Right renal cortex interstitium (tissue), 3 donors: ENCODE data around the gene DNAJC6. TPM values are rescaled to one million over a fixed set of nuclear protein-coding genes. Genes with fewer than 3 reads are reported as not detected.
"Not testable (repeated sequence)": the region's sequence is repeated elsewhere in the genome, so short reads cannot be mapped to it uniquely, and the experiment has no call there.

ENCODE experiments used
- DNase-seq, 3 donors: peaks; one replicate each; pipeline ENCODE4 v3.0.0-alpha.2; 2013; ENCODE audit warnings: low read depth in 3 of 3, low spot score in 2 of 3
- polyA plus RNA-seq, 3 donors: library from polyadenylated mRNA; unstranded; fragments of 120-200 nt; gene quantifications; one replicate each; pipeline ENCODE4 v1.2.1, GENCODE V29; 2013; ENCODE audit not compliant: insufficient read length in 3 of 3

The DNAJC6 gene
- polyA plus RNA-seq, 3 donors = 5.9 to 7.2 (median 6.8) TPM

DNA sequence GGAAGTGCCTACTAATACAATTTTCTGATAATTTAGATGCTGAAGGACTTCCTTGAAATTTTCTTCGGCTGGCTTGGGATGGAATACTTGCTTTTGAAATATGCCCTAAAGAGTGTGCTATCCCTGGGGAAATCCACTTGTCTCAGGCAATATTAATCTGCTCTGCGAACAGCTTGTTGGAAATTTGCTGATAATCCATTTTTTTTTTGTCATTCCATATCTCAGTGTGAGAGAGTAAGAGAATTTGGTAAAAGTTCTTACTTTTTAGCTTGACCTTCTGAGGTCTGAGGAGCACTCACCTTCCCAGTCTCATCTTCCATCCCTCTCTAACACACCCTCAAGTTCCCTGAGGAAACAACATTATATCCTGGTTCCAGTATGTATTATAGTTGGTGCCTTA lies 36.8 kb downstream of the DNAJC6 start:
- no peak for DNase-seq

DNA sequence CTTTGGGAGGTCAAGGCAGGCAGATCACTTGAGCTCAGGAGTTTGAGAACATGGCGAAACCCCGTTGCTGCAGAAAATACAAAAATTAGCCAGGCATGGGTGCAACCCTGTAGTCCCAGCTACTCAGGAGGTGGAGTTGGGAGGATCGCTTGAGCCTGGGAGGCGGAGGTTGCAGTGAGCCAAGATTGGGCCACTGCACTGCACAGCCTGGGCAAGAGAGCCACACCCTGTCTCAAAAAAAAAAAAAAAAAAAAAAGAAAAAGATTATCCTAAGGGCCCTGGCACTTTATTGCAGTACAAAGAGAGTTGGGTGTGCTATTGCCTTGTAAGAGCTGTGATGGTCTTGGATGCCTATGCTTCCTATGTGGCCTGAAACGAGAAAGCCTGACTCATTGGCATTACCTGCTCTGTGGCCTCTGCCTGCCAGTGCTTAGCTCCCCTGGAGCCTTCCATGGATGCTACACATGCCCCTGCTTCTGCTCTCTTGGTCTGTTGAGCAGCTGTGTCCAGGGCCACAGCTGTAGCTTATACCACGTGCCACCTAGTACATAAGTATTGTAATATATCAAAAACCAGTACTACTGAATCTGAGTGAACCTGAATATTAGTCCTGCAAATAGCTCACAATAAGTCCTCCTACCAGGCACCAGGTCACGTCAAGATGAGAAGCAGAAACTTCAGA lies 45.8 kb downstream of the DNAJC6 start:
- DNase-seq = no peak

DNA sequence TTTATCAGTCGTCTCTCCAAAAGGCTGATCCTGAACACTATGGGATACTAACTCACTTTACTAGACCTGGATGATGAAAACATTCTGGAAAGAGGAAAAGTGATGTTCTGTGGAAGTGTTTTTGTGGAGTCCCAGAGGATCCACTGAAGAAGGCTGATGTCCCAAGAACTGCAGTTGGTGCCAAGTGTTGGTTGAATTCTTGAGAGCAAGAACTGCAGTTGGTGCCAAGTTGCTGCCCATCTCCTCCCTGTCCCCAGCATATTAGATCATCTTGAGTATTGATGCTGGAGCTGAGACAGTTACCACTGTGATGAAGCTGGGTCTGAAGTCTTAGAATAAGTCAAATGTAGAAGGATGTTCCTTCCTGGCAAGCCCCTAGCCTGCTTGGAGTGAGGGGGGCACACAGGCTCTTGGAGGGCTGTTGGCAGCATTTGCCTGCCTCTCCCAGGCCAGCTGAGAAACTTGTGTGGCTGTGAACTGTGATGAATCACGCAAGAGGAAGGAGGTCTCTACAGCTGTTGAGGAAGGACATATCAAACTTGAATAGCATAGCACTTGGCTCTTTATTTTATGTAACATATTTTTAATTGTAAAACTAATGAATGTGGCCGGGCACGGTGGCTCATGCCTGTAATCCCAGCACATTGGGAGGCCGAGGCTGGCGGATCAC lies 48.1 kb downstream of the DNAJC6 start:
- no peak for DNase-seq

DNA sequence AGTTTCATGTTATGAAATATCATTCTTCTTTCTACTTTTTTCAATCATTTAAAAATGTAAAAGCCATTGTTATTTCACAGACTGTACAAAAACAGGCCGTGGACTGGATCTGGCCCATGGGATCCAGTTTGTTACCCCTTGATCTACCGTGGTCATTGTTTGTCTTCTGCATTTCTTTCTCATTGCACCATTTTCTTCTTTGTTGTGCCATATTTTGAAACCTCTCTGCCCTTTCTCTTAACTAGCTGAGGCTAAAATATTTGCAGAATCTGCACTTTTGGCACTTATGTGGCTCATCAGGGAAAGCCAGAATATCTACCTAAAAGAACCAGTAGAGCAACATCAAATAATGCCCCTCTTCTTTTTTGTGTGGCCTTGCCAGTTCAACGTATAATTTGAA lies 50.5 kb downstream of the DNAJC6 start:
- DNase-seq = no peak

DNA sequence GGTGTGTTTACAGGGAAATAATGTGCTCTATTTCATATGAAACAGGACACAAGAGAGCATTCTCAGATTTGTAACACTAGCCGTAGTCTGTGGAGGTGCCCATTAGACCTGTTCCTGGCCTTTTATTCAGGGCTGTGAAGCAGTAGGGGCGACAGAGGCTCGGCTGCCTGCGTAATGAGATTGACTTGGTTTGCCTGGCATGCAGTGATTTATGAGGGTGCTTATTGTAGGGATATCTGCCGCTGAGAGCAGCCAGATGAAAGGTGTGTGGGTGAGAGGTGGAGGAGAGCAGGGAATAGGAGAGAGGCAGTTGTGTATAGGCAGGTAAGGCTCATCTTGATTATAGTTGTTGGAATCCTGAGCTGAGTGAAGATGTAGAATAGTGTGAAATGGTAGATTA lies 51.3 kb downstream of the DNAJC6 start:
- no peak for DNase-seq

DNA sequence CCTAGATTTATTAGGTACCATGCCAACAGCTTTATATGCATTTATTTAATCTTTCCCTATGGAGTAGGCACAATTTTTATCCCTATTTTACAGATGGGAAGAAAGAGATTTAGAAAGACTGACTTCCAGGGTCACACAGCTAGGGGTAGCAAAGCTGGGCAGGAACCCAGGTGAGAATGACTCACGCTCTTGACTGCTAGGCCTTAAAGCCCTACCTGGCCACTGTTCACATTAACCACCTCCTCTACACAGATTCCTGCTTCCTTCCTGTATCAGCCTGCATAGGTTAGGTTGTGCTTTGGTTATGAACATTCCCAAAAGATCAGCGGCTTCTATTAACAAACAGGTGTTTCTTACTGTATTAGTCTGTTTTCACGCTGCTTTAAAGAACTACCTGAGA lies 53.2 kb downstream of the DNAJC6 start:
- no peak for DNase-seq

DNA sequence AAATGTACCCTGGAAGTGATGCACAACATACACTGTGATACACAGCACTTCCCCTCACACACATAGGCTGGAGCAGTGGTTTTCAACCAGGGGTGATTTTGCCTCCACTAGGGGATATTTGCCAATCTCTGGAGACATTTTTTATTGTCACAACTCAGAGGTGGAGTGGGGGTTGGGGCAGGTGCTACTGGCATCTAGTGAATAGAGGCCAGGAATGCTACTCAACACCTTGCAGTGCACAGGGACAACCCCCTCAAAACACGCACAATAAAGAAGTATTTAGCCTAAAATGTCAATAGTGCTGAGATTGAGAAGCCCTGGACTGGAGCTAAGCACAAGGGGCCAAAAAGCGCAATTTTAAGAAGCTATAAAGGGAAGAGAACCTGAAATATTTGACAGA lies 54.1 kb downstream of the DNAJC6 start:
- no peak for DNase-seq

DNA sequence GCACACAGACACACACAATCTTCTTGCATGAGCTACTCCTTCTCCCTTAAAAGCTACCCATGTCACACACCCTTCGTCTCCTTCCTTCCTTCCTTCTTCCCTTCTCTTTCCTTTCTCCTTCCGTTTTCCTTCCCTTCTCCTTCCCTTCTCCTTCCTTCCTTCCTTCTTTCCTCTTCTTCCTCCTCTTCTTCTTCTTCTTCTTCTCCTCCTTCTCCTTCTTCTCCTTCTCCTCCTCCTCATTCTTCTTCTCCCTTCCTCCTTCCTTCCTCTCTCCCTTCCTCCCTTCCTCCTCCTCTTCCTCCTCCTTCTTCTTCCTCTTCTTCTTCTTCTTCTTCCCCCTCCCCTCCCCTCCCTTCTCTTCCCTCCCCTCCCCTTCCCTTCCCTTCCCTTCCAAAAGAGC lies 59.1 kb downstream of the DNAJC6 start:
- DNase-seq = no peak

DNA sequence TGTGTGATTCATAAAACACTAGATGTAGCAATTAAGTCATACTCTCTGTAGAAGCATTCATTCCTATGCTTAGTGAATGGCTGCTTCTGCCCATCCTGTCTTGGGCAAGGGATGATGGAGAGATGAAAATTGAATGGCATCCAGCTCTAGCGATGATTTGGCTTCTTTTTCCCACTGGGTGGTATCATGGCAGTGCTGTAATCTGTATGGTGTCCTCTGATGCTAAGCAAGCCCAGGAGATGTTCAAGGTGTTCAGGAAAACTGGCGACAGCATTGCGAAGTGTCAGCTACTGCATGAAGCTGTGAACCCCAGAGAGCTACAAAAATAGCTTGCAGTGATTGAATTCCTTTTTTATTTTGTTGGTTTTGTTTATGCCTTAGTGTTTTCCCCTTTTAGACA lies 62.2 kb downstream of the DNAJC6 start:
- no peak for DNase-seq

DNA sequence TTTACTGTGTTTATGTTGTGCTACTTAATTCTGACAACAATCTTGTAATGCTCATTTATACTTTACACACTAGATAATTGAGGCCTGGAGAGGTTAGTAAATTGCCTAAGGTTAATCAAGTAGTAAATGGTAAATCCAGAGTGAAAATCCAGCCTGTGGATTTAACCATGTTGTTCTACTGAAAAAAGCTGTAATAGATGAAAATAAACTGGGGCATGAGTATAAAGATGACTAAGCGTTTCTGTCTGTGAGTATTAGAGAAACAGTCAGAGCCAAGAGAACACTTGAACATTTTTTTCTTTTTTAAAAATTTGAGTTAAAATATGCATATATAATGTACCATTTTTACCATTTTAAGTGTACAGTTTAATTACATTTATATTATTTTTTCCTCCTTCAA lies 63.2 kb downstream of the DNAJC6 start:
- DNase-seq = no peak

DNA sequence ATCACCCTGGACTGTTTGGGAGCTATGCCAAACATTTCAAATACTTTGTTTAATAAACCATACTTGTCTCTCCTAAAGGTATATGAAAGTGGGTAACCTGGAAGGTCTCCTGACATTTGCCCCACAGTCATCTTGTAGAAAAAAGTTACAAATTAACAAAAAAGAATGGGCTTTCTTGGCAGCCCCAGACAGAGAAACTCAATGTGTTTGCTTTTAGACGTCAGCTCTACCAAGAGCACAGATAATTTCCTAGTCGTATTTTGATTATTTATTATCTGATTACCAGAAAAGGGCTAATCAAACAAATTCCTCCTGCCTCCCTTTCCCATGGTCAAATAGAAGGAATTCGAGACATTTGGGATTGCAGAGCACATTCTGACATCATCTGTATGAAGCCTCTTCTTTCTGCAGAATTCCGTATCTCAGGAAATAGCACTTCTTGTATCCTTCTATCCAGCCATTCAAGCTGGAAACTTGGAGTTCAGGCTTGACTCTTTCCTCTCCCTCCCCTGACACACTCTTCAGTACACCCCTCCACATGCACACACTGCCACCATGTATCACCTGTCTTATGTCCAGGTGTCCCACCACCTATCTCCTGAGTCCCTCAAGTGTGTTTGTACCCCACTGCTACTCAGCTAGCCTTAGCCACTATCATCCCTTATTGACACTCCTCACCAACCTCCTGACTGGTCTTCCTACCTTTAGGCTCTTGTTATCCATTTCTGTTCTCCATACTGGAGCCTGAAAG lies 68.3 kb downstream of the DNAJC6 start:
- no peak for DNase-seq

DNA sequence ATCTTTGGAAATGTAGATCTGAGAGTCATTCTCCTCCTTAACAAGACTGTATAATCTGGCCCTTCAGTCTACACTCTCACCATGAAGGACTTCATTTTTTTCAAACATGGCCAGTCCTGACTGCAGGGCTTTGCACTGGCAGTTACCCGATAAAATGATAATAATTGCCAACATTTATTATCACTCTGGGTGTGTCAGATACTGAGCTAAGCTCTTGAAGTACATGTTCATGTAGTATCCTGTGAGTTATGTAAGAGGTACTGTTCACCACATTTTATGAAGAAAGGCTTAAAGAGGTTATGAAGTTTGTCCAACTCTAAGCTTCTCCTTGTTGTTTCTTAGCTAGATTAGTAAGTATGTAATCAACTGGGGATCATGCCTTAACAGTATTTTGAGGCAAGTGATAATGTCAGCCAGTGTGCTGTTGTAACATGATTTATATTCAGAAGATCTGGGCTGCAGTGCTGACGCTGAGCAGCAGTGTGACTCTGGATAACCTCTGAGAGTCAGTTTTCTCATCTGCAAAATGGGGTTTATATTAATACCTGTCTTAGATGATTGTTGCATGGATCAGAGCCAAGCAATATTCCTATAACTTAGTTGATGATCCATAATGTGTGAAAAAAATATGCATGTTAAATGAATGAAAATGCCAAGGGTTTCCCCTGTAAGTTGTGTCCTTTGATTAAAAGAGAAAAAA lies 69.1 kb downstream of the DNAJC6 start:
- no peak for DNase-seq

DNA sequence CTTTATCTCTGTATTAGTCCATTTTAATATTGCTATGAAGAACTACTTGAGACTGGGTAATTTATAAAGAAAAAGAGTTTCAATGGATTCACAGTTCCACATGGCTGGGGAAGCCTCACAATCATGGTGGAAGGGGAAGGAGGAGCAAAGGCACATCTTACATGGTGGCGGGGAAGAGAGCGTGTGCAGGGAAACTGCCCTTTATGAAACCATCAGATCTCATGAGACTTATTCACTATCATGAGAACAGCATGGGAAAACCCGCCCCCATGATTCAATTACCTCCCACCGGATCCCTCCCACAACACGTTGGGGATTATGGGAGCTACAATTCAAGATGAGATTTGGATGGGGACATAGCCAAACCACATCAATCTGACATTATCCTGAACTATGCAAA lies 75.1 kb downstream of the DNAJC6 start:
- not testable (repeated sequence) for DNase-seq

DNA sequence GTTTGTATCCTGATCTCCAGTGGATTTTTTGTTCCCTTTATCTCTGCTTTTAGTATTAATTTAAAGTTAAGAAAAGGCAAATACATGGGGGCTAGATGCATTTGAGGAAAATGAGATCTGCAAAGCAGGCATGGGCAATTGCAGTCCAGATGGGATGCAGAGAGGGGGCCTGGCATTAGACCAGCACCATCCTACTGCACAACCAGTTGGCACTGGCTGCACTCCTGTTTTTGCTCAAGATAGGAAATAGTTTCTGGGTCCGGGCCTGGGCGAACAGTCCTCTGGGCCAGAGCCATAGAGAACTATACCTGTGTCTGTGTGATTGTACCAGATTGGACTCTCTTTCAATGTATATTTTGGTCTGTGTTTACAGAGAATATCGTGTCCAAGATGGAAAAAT lies 77.1 kb downstream of the DNAJC6 start:
- DNase-seq = no peak

DNA sequence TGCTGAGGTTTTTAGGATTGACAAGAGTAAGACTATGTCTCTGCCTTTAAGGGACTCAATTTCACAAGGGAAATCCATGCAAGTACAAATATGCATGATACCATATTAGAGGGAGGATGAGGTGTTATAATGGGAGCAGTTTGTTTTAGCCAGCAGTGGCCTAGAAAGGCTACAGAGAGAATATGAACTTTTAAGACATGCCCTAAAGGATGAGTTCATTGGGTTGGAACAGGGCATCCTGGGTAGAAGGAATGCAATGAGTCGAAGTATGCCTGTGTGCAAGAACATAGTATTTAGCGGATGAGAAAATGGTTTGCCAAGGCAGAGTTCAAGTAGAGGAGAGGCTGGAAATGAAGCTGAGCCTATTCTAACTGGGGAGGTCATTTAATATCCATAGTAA lies 78.5 kb downstream of the DNAJC6 start:
- no peak for DNase-seq

DNA sequence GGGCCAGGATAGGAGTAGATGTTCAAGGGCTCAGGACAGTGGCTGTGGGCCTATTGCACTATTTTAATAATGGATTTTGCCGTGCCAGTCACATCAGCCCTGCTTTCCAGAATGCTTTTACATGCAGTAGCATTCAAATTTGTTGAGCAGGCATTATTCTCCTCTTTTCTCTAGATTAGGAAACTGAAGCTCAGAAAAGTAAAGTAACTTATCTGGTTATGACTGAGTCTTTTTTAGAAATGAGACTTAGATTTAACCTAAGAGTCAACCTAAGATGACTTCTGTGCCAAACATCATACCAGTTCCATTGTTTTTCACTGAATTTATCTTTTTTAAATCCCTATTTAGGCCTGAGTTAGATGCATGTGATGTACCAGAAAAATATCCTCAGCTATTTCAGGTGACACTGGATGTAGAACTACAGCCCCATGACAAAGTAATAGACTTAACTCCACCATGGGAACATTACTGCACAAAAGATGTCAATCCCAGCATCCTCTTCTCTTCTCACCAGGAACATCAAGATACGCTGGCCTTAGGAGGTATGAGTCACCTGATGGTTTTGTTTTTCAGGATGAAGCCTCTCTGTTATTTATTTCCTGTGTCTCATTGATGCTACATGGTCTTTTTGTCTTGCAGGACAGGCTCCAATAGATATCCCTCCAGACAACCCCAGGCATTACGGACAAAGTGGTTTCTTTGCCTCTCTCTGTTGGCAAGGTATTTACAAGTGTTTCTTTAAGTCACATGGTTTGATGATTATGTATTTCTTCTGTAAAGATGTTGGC lies 79.8 kb downstream of the DNAJC6 start:
- DNase-seq = no peak

DNA sequence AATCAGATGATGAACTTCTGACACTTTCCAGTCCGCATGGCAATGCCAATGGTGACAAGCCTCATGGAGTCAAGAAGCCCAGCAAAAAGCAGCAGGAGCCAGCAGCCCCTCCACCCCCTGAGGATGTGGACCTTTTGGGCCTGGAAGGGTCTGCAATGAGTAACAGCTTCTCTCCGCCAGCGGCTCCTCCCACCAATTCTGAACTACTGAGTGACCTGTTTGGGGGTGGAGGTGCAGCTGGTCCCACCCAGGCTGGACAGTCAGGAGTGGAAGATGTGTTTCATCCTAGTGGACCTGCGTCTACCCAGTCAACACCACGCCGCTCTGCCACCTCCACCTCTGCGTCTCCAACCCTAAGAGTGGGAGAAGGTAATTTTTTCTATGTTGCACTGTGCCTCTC lies 83.2 kb downstream of the DNAJC6 start:
- no peak for DNase-seq

DNA sequence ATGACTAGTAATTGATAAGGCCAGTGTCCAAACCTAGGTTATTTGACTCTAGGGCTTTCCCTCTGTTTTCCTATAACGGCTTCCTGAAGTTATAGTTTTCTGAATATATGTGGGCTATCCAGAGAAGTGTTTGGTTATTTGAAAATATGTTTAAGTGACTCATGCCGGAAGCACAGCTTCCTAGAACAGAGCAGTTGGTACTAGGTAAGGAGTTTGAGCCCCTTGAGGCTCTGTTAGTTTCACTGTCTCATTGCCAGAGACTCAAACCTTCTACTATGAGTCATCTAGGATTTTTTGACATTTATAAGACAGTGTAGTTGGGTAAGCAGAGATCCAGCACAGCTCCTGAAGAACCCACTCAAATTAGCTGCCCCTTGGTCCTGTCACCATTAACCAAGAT lies 84.0 kb downstream of the DNAJC6 start:
- DNase-seq = no peak

DNA sequence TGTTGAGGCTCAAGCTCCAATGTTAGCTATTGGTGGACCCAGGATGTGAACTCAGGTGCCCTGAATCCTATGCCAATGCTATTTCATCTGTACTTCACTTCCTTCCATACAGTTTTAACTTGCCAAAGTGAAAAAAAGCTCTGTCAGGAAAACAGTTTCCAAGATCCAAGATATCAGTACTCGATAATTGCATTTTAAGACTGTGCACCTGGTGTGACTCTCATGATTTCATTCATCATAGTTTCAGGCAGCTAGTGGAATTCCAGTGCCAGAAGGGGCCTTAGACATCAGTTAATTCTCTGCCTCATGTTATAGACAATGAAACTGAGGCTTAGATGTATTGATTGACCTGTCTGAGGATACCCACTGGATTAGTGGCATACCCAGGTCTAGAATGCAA lies 84.6 kb downstream of the DNAJC6 start:
- no peak for DNase-seq

DNA sequence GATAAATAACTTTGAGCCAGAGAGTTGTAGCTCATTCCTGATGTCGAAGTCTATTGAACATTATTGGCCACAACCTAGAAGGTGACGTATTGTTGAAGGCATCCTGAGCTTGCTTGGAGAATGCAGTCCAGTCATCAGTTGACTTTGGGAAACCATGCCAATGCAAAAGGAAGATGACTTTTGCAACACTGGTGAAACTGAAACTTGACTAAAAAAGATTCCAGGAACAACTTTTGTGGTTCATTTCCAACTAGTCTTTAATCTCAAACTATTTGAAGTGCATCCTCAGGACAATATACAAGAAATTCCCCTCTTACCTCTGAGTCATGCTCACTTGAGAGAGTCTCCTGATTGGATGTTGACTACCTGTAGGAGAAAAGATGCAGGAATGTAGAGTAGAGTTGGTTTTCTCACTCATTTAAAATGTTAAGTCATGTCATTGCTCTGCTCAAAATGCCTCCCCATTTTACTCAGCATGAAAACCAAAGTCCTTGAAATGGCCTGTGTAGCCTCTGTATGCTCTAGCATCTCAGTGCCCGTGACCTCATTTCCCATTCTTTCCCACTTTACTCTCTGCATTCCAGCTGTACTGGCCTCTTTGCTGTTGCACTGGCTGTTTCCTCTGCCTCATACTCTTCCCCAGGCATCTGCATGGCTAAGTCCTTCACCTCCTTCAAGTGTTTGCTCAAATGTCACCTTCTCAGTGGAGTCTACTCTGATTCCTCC lies 86.7 kb downstream of the DNAJC6 start:
- DNase-seq = no peak
